ENCODE results near the gene RAB11FIP5. TPM values are rescaled to one million over a fixed set of nuclear protein-coding genes. Genes with fewer than 3 reads are reported as not detected.
A peak's percentile ranks its signal among the peaks of the same experiment; 100 is the strongest.

Gene RAB11FIP5
- 10 to 100 TPM; 27.1 to 35.3 (median 33.7) TPM for total RNA-seq

DNA sequence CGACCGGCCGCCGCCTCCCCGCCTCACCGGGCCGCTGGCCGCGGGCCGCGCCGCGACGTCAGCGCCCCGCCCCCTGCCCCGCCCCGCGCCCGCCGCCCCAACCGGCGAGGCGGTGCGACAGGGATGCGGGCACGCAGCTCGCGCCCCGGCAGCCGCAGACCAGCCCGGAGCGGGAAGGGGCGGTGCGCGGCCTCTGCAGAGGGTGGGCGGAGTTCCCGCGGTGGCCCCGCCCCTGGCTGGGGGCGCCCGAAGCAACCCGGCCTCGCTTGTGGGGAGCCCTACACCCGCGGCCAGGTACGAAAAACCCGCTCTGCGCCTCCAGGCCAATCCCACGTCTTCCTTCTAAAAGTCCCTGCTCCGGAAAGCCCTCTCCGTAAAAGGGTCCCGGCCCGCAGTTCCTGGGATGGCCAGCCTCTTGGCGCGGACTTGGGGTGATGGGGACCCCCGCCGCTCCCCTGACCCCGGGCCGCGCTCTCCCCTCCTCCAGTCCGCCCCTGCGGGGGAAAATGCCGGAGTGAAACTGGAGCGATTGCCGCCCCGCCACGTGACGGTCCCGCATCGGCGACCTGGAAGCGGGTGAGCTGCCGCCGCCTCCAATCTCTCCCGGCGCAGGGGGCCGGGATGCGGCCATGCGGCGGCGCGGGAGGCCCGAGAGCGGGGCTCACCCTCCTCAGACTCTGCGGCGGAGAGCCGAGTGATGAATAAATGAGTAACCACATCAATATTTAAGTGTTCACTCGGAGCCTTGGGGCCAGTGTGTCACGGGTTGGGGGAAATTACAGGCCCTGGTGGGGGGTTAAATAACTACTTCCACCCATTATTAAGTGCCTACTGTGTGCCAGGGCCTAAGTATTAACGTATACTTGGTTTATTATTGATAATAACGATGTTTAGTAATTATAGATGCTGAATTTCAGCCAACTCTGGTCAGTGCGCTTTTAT is at the start of gene RAB11FIP5:
TSS of gene RAB11FIP5 (minus strand) at position 36 of the 942 bp plus-strand sequence. CDS start 171 bp downstream, outside the sequence.
- TF ChIP-seq POLR2A (IDR thresholded peaks at IDR 0.05) = peak; percentile 52 to 55
- TF ChIP-seq, protein P1, sequence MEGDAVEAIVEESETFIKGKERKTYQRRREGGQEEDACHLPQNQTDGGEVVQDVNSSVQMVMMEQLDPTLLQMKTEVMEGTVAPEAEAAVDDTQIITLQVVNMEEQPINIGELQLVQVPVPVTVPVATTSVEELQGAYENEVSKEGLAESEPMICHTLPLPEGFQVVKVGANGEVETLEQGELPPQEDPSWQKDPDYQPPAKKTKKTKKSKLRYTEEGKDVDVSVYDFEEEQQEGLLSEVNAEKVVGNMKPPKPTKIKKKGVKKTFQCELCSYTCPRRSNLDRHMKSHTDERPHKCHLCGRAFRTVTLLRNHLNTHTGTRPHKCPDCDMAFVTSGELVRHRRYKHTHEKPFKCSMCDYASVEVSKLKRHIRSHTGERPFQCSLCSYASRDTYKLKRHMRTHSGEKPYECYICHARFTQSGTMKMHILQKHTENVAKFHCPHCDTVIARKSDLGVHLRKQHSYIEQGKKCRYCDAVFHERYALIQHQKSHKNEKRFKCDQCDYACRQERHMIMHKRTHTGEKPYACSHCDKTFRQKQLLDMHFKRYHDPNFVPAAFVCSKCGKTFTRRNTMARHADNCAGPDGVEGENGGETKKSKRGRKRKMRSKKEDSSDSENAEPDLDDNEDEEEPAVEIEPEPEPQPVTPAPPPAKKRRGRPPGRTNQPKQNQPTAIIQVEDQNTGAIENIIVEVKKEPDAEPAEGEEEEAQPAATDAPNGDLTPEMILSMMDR (IDR thresholded peaks at IDR 0.05 in 4 of 5, conservative IDR thresholded peaks at IDR 0.05 in 1 of 5) = peak in 2 of 5 experiments; percentile 19 to 21
- Histone ChIP-seq H3K4me1 (peaks cover 31 to 32% of the 10 kb centered on the region in 2 donors), H3K36me3 (no peaks in the 10 kb centered on the region), H3K9me3 (no peaks in the 10 kb centered on the region), H3K4me3 (peak within 1 kb of the TSS; percentile 80 to 99 (median 94)), H3K27me3 (no peaks in the 10 kb centered on the region), H3K27ac (peak within 1 kb of the TSS; percentile 81 to 96 (median 87))
- in situ Hi-C loops (cut with MboI; ENCODE audit: low sequenced_read_pairs in 4 of 4) = no loop called here
- intact Hi-C loops (cut with DNase I; ENCODE audit: low total_unique reads) = loop anchor here (1.0 to 10.0 kb wide), 6 partner anchors 42 to 1171 kb away; partner anchors contain the start of genes ALMS1, CCT7, PRADC1 and SFXN5
- ATAC-seq = peak; percentile 81 to 86
- DNase-seq = peak; percentile 49 to 62

- intact Hi-C loops (cut with DNase I; ENCODE audit: low total_unique reads) = loop anchor here (1.0 to 2.0 kb wide), 2 partner anchors 71 to 162 kb away; no protein-coding TSS in a partner anchor
- in situ Hi-C loops (cut with MboI; ENCODE audit: low sequenced_read_pairs in 4 of 4) = loop anchor here (5.0 to 25.0 kb wide), 5 partner anchors 69 to 269 kb away; partner anchors contain the start of gene SPR (in 1 of the 4)
- Histone ChIP-seq H3K36me3 (no peaks in the 10 kb centered on the region), H3K27me3 (peaks cover 0 to 9% (median 5%) of the 10 kb centered on the region in 3 donors), H3K4me1 (peaks cover 0 to 3% of the 10 kb centered on the region in 2 donors), H3K9me3 (no peaks in the 10 kb centered on the region), H3K27ac (no peak overlapping the region), H3K4me3 (no peak overlapping the region)
- DNase-seq = peak; percentile 17 to 34
- peak; percentile 62 to 72 for ATAC-seq
- TF ChIP-seq, protein P1 (IDR thresholded peaks at IDR 0.05 in 4 of 5, conservative IDR thresholded peaks at IDR 0.05 in 1 of 5) = peak; percentile 43 to 82 (median 73)
- TF ChIP-seq POLR2A (IDR thresholded peaks at IDR 0.05) = no peak
Measured at GRCh38 chr2:73156539-73157124, 43.9 kb upstream of the RAB11FIP5 start.

GRCh38 chr2:73142937-73143336 is 30.2 kb upstream of the RAB11FIP5 start:
- H3K9me3 ChIP-seq = no peaks in the 10 kb centered on the region
- ATAC-seq (no peak), DNase-seq (no peak)
- no peaks in the 10 kb centered on the region for H3K4me1 ChIP-seq
- no peak for TF ChIP-seq POLR2A (IDR thresholded peaks at IDR 0.05)
- TF ChIP-seq, protein P1 (IDR thresholded peaks at IDR 0.05 in 4 of 5, conservative IDR thresholded peaks at IDR 0.05 in 1 of 5) = no peak
- in situ Hi-C loops (cut with MboI; ENCODE audit: low sequenced_read_pairs in 4 of 4) (no loop called here), intact Hi-C loops (cut with DNase I; ENCODE audit: low total_unique reads) (no loop called here)
- no peaks in the 10 kb centered on the region for H3K36me3 ChIP-seq
- H3K27me3 ChIP-seq = no peaks in the 10 kb centered on the region
- no peak overlapping the region for H3K4me3 ChIP-seq
- H3K27ac ChIP-seq = no peak overlapping the region

GRCh38 chr2:73141896-73142295 is 29.1 kb upstream of the RAB11FIP5 start:
- ATAC-seq (no peak), DNase-seq (no peak)
- H3K4me3 ChIP-seq = no peak overlapping the region
- no peaks in the 10 kb centered on the region for H3K36me3 ChIP-seq
- no peak overlapping the region for H3K27ac ChIP-seq
- no peaks in the 10 kb centered on the region for H3K4me1 ChIP-seq
- in situ Hi-C loops (cut with MboI; ENCODE audit: low sequenced_read_pairs in 4 of 4) = no loop called here
- intact Hi-C loops (cut with DNase I; ENCODE audit: low total_unique reads) = no loop called here
- TF ChIP-seq POLR2A (IDR thresholded peaks at IDR 0.05) = no peak
- TF ChIP-seq, protein P1 (IDR thresholded peaks at IDR 0.05 in 4 of 5, conservative IDR thresholded peaks at IDR 0.05 in 1 of 5) = no peak
- no peaks in the 10 kb centered on the region for H3K27me3 ChIP-seq
- no peaks in the 10 kb centered on the region for H3K9me3 ChIP-seq
